GM21737 (cell line): ENCODE measurements around the gene ASB18.

Experiments used
- ATAC-seq: cut with Tn5 transposase; IDR thresholded peaks from one replicate; pipeline ENCODE4 v1.9.1; 2021; ENCODE audit warnings: mild to moderate bottlenecking, moderate library complexity; ENCODE audit not compliant: unreplicated experiment

The ASB18 gene

DNA sequence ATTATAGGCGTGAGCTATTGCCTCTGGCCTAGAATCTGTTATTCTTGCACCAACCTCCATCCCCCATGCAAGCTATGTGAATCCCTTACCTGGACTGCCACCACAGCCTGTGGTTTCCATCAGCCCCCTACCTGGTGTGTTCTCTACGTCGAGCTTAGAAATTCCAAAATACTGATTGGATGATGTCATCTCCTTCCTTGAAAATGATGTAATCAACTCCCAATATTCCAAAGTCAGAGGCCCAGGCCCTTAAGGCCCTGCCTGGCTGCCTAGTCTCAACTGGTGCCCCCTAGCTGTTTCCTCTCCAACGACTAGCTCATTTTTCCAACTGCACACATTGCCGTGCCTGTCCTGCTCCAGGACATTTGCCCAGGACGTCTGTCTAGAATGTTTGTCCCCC, 54.7 kb downstream of the ASB18 start:
- no peak for ATAC-seq

DNA sequence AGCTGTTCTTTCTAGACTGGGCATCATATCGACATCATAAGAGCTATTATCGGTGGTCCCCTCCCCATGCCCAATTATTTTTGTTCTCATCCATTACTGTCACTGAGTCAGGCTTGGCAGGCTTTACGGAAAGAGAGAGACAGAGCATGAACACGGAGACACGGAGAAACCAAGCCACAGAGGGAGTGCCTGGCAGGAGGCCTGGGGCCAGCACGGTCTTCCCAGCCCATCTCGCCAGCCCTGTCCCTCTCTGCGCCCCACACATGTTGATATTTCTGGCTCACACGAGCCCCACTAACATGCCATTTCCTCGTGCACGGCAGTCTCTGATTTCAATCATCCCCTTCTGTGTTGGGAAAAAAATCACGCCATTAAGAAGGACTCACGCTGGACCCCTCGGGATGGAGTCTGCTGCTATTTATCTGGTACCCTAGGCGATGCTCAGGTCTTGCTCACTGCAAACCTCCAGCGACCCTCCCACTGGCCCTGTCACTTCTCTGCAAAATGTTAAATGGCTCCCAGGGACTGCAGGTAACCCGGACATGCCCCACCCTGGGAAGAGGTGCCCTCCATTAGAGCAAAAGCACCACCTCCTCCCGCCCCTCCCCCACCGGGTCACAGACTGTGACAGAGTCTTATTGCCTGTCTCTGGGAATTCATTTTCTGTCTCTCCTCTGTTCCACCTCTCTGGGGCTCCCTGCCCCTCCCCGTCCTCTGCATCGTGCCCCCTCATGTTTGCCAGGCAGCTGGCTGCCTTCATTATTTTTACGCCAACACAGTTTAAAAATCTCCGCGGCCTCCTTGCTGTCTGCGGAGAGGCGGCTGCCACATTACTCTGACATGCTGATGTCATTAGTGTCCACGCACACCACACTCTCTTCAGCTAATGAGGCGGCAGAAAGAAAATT, 55.9 kb downstream of the ASB18 start:
- no peak for ATAC-seq

- ATAC-seq = no peak
Observed at GRCh38 chr2:236207472-236207871, 56.7 kb downstream of the ASB18 start.

DNA sequence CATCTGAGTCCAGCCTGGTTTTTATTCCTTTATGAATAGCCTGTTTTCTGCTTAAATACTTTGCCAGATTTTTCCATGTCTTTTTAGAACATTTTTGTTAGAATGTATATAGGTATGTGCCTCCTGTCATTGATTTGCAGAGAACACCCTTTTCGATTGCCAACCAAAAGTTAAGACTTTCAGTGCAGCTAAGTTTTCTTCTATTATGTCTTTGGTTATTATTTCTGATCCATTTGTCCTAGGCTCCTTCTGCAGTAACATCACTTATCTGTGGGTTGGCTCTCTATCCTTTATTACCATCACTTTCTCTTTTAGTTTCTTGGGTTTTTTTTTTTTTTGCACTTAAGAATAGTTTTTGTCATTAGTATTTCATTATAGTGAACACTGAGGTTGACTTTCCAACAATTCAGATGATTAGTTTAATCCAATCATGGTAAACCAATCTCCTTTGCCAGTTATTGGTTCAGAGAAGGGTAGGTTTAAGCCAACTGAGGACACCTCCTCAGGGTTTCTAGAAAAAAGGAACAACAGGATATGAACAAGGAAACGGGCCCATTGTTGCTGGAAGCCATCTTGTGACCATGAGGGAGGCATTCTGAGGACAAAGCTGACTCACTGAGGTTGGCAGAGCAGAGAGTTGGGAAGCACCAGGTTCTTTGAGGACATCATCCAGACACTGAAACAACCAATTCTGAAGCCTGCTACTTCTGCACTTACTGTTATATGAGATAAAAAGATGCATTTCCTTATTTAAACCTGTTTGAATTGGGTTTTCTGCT, 58.1 kb downstream of the ASB18 start:
- ATAC-seq = no peak

GRCh38 chr2:236204953-236205352, 59.3 kb downstream of the ASB18 start:
- no peak for ATAC-seq

GRCh38 chr2:236200378-236200777, 63.8 kb downstream of the ASB18 start:
- no peak for ATAC-seq

DNA sequence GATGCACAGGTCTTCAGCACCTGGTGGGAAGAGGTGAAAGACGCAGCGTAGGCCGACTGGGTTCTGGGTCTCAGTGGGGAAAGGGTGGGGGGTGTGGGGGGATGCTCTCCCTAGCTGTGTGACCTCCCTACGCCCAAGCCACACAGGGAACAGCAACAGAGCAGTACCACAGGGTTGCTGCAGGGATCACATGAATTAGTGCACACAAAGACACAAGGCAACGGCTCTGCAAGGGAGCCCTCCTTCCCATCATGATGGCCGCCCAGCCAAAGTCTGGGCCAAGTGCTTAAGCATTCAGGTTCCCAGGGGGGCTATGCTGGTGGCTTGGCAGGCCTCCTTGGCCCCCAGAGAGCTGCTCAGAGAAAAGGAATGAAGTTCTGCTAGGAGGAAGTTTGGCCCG, 67.8 kb downstream of the ASB18 start:
- ATAC-seq = no peak

GRCh38 chr2:236195726-236196125, 68.5 kb downstream of the ASB18 start:
- ATAC-seq = no peak

DNA sequence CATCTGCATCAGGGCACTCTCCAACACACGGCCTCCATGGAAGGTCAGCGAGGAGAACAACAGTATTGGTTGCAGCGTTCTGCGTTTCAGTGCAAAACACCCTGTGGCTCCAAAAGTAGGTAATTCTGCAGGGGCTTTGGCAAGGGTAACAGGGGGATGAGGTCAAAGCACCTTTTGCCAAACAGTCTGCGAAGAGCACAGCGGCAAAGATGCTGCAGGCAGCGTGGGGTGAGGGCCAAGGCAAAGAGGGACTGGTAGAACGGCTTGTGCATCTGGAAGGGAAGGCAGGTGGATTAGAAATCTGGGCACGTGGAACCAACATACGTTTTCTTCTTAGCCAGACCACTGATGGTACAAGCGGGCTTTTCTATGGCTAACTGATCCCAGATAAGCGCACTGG, 69.4 kb downstream of the ASB18 start:
- ATAC-seq = no peak

DNA sequence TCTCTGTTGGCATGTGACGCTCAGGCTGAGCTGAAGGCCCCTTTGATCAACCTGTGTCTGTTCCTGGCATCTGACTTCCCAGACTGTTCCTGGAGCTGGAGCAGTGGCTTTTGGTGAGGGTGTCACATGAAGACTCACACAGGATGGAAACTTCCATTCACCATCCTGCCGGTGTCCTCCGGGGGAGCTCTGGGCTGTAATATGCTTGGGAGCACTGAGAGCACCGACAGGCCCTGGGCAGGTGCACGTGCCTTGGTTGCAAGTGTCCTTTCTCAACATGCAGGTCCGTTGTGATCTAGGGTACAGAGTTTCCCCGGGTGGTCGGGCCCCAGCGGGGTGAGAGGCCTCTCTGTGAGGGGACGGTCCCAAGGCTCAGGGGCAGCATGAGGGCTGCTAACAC, 71.2 kb downstream of the ASB18 start:
- ATAC-seq = no peak

DNA sequence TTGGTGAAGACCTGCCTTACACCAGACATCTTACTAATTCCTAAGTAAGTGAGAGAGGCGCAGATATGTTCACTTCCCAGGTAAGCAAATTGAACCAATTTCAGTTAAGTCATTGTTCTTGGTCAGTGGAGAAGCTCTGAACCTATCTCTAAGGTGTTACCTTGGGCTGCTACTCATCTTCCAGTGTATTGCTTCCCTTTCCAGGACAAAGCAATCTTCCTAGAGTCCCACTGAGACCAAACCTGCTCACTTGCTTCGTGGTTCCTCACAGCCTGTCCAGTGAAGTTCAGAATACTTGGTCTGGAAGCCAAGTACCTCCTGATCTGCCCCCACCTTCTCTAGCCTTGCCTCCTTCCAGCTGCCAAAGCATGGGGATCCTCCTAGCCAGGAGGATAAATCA, 73.5 kb downstream of the ASB18 start:
- ATAC-seq = no peak

DNA sequence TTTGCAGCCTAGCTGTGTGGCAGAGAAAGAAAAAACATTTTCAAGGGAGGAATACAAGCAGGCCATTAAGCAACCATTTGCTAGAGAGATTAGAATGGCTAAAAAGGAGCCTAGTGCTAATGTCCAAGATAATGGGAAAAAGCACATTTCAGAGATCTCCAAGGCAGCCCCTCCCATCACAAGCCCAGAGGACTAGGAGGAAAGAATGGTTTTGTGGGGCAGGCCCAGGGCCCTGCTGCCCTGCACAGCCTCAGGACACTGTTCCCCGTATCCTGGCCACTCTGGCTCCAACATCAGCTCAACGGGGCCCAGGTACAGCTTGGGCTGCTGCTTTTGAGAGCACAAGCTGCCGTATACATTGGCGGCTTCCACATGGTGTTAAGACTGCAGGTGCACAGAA, 79.5 kb downstream of the ASB18 start:
- ATAC-seq = no peak

GRCh38 chr2:236180831-236181453, 83.3 kb downstream of the ASB18 start:
- ATAC-seq = no peak

DNA sequence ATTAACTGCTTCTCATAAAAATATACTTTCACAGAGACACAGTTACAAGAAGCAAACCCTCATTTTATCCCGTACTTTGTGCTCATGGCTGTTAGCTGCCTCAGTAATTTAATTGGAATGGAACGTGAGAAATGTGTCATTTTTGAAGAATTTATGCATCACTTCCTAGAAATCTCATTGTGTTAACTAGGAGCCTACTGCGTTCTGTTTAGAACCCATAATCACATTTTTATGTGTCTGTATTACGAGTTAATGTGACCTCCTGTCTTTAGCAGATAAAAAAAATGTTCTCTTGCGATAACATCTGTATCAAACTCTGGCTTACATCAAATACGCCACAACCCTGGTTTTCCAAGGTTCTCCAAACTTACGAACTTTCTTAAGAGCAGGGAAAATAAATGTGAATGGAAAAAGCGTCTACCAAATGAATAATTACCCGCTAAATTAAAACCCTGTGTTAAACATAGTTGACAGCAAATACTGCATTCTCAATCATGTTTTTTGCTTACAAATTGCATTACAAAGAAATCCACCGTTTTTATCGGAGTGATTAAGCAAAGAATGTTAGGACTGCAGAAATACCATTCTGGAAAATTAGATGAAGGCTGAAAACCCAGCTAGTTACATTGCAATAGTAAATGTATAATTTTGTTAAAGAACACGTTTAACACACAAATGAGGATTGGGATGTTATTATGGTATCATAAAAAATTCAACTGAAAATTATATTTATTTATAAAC, 84.0 kb downstream of the ASB18 start:
- ATAC-seq = no peak

GRCh38 chr2:236179236-236180075, 84.8 kb downstream of the ASB18 start:
- ATAC-seq = no peak

- no peak for ATAC-seq
Observed at GRCh38 chr2:236178890-236179235, 85.3 kb downstream of the ASB18 start.

GRCh38 chr2:236177967-236178889, 86.0 kb downstream of the ASB18 start:
- no peak for ATAC-seq

DNA sequence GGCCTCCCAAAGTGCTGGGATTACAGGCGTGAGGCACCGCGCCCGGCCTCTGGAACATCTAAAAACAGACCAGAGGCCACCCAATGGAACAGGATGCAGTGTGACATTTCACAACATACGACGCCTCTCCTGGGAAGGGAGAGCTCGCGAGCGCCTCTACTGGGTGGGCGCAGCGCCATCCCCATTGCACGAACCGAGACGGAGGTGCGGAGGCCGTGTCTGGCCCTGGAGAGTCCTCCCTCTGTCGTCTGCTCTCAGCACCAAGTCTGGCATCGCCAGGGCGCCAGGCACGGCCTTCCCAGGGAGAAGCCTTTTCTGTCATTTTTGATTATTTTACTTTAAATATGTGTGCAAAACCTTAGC, 86.6 kb downstream of the ASB18 start:
- ATAC-seq = no peak

DNA sequence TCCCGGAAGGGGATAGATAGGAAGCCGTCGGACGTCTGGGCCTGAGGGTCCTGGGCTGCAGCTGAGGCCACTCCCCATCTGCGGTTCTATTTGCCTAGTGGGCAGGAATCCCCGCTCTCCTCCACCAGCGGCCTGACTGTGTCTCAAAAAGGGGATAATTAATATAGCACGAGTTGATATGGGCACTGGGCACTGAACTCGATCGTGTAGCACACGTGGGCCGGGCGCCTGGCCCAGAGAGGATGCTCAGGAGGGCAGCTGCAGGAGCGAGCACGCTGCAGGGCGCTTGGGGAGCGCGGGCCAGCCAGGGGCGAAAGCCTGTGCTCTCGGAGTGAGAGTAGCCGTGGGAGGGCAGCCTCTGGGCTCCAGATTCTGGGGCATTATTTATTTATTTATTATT, 87.3 kb downstream of the ASB18 start:
- ATAC-seq = no peak
